ENCODE measurements around the gene PSMC4. TPM values are rescaled to one million over a fixed set of nuclear protein-coding genes. Genes with fewer than 3 reads are reported as not detected.

The PSMC4 gene
- total RNA-seq, 4 donors from 2014 or later = 61.9 to 76.6 (median 66.9) TPM

DNA sequence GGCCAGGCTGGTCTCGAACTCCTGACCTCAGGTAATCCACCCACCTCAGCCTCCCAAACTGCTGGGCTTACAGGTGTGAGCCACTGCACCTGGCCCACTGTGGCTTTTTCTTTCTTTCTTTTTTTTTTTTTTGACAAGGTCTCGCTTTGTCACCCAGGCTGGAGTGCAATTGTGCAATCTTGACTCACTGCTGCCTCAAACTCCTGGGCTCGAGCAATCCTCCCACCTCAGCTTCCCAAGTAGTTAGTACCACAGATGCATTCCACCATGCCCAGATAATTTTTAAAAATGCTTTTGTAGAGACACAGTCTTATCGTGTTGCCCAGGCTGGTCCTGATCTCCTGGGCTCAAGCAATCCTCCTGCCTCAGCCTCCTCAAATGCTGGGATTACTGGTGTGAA lies 24.4 kb upstream of the PSMC4 start:
- TF ChIP-seq, protein P1, sequence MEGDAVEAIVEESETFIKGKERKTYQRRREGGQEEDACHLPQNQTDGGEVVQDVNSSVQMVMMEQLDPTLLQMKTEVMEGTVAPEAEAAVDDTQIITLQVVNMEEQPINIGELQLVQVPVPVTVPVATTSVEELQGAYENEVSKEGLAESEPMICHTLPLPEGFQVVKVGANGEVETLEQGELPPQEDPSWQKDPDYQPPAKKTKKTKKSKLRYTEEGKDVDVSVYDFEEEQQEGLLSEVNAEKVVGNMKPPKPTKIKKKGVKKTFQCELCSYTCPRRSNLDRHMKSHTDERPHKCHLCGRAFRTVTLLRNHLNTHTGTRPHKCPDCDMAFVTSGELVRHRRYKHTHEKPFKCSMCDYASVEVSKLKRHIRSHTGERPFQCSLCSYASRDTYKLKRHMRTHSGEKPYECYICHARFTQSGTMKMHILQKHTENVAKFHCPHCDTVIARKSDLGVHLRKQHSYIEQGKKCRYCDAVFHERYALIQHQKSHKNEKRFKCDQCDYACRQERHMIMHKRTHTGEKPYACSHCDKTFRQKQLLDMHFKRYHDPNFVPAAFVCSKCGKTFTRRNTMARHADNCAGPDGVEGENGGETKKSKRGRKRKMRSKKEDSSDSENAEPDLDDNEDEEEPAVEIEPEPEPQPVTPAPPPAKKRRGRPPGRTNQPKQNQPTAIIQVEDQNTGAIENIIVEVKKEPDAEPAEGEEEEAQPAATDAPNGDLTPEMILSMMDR (IDR thresholded peaks at IDR 0.05; ENCODE audit: low read depth) = no peak

DNA sequence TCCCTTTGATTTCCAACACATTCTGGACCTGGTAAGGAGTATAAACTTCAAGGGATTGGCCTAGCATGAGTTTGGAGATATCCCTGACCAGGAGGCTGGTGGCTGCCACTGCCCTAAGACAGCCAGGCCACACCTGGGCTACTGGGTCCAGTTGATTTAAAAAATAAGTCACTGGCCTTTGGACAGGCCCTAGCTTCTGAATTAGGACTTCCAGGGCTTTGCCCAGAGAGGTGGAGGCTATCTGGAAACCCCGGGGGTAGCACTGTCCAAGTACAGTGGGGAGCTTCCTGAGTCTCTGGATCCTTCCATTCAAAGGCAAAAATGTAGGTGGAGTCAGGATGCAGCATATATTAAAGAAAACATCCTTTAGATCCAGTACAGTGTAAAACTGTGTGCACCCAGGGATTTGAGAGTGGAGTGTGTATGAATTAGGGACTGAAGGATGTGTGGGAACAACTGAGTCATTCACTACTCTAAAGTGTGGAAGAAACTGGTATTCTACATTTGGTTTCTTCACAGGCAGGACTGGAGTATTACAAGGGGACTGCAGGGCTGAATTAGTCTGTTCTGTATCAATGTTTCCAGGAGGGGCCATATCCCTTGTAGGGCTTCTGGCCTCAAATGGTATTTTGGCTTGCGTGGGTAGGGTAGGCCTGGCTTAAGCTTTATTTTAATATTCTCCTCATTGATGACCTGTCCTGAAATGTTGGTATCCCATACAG lies 21.8 kb upstream of the PSMC4 start:
- TF ChIP-seq, protein P1 (IDR thresholded peaks at IDR 0.05; ENCODE audit: low read depth) = no peak

DNA sequence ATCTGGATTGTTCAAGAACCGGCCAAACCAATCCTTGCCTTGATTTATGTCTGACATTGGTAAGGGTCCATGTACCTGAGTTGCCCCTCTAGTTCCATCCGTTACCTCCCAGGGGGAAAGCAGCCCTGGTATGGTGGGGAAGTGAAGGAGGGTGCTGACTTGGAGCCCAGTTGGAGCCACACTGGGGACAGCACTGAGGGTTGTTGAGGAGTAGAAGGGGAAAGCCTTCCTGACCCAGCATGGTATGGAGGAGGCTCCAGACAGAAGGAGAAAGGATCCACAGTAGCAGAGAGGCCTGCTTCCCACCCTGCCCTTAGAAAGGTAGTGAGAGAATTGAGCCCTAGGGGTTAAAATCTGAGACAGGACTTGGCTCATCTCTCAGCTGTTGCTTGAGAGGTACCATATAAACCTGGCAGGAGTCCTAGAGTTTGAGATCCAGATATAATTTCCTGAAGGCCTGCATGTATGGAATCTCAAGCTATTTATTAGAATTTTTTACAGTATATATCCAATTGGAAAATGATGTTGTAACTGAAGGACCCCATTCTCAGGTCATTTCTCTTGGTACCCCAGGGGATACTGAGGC lies 19.8 kb upstream of the PSMC4 start:
- TF ChIP-seq, protein P1 (IDR thresholded peaks at IDR 0.05; ENCODE audit: low read depth) = no peak

DNA sequence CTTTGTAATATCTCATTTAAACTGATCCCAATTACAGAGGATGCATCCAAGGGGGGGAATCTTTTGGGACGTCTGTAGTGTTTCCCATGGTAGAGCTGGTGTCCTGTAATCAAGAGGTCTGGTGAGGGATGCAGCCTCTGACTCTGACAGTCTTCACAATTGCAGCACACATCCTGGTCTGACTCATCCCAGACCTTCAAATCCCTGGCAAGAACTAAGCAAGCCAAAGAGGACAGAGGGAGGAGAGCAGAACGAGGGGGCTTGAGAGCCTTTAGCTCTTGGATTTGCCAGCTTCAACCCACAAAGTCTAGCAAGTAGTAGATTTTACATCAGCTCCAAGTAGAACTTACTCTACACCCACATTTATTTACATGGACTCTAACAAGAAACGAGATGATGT lies 19.3 kb upstream of the PSMC4 start:
- TF ChIP-seq, protein P1 (IDR thresholded peaks at IDR 0.05; ENCODE audit: low read depth) = no peak

DNA sequence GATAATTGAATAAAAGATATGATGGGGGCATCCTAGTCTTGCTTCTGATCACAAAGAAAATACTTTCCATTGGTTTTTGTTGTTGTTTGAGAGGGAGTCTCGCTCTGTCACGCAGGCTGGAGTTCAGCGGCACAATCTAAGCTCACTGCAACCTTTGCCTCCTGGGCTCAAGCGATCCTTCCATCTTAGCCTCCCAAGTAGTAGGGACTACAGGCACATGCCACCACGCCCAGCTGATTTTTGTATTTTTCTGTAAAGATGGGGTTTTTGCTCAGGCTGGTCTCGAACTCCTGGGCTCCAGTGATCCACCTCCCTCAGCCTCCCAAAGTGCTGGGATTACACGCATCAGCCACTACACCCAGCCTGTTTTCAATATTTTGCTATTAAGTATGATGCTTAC lies 17.1 kb upstream of the PSMC4 start:
- TF ChIP-seq, protein P1 (IDR thresholded peaks at IDR 0.05; ENCODE audit: low read depth) = no peak

DNA sequence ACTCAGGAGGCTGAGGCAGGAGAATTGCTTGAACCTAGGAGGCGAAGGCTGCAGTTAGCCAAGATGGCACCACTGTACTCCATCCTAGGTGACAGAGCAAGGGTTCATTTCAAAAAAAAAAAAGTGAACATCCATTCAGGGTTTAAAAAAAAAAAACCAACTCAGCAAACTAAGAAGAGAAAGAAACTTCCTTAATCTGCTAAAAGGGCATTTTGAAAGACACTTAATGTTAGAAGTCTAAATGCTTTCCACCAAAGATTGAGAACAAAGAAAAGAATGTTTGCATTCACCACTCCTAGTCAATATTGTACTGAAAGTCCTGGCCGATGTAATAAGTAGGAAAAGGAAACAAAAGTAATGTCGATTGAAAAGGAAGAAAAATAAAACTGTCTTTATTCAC lies 7.1 kb upstream of the PSMC4 start:
- TF ChIP-seq, protein P1 (IDR thresholded peaks at IDR 0.05; ENCODE audit: low read depth) = no peak

DNA sequence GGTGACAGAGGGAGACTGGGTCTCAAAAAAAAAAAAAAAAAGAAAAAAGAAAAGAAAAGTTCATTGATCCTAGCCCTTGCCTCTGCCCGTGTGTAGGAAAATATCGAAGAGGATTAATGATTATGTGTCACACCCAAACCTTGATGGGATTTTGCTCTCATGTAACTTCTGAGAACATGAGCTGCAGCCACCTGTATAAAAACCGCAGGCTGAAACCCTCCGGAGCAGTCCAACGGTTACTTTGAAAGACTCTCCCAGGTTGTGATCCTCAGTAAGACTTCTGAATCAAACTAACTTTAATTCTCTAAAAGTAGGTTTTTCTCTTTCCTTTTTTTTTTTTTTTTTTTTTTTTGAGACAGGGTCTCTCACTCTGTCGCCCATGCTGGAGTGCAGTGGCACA lies 4.3 kb upstream of the PSMC4 start:
- TF ChIP-seq, protein P1 (IDR thresholded peaks at IDR 0.05; ENCODE audit: low read depth) = no peak

All from subcutaneous adipose tissue (tissue), 4 donors.